ENCODE measurements around the gene RPS8.
"Not testable (repeated sequence)": the region's sequence is repeated elsewhere in the genome, so short reads cannot be mapped to it uniquely, and the experiment has no call there.

Gene RPS8

DNA sequence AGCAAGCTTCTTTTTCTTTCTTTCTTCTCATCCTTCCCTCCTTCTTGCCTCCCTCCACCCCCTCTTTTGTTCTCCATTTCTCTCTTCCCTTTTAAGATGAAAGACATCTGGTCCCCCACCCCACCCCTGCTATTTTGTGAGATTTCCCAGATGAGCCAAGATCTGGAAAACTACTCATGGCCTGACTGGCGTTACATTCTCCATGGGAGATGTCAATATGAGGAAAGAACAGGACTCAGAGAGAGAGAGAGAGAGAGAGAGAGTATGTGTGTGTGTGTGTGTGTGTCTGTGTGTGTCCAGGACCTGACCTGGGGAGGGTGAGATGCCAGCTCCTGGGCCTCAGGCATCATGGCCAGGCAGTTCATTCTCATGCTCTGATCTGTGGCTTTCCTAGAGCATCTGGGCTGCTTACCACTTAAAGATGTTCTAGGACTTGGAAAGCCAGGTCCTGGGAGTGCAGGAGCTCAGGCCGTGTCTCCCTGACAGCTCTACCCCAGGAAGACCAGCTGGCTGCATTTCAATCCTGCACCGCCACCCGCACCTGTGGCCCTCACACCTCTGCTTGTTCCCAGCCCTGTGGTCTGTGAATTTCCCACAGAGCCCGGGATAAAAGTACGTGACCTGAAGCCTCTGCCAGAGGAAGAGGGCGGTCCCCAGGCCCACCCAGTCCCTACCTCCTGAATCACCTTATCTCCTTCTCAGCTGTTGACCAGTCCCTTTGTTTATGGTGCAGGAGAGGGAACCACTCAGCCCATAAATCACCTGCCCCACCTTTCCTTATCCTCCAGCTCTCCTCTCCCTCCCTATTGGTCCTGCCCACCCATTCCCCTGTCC is 15.8 kb downstream of the RPS8 start:
- TF ChIP-seq, protein P1, sequence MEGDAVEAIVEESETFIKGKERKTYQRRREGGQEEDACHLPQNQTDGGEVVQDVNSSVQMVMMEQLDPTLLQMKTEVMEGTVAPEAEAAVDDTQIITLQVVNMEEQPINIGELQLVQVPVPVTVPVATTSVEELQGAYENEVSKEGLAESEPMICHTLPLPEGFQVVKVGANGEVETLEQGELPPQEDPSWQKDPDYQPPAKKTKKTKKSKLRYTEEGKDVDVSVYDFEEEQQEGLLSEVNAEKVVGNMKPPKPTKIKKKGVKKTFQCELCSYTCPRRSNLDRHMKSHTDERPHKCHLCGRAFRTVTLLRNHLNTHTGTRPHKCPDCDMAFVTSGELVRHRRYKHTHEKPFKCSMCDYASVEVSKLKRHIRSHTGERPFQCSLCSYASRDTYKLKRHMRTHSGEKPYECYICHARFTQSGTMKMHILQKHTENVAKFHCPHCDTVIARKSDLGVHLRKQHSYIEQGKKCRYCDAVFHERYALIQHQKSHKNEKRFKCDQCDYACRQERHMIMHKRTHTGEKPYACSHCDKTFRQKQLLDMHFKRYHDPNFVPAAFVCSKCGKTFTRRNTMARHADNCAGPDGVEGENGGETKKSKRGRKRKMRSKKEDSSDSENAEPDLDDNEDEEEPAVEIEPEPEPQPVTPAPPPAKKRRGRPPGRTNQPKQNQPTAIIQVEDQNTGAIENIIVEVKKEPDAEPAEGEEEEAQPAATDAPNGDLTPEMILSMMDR (IDR thresholded peaks at IDR 0.05; ENCODE audit: insufficient read depth, low read length, missing control alignments): no peak
- CTCF ChIA-PET: interaction anchor here (0.8 to 5.1 kb wide), 11 partner anchors 8 to 512 kb away, joined by 3 to 30 read pairs (median 4); partner anchors contain the start of genes HECTD3, PLK3 and RNU5D-1
- POLR2A ChIA-PET: interaction anchor here (0.6 to 1.7 kb wide), 3 partner anchors 9 to 16 kb away, joined by 3 to 13 read pairs (median 10); partner anchors contain the start of genes PLK3 and RPS8
- H3K4me3 ChIP-seq (ENCODE audit: low read depth, low read length): no peak overlapping the region
- DNase-seq (ENCODE audit: low read depth, low spot score): no peak

DNA sequence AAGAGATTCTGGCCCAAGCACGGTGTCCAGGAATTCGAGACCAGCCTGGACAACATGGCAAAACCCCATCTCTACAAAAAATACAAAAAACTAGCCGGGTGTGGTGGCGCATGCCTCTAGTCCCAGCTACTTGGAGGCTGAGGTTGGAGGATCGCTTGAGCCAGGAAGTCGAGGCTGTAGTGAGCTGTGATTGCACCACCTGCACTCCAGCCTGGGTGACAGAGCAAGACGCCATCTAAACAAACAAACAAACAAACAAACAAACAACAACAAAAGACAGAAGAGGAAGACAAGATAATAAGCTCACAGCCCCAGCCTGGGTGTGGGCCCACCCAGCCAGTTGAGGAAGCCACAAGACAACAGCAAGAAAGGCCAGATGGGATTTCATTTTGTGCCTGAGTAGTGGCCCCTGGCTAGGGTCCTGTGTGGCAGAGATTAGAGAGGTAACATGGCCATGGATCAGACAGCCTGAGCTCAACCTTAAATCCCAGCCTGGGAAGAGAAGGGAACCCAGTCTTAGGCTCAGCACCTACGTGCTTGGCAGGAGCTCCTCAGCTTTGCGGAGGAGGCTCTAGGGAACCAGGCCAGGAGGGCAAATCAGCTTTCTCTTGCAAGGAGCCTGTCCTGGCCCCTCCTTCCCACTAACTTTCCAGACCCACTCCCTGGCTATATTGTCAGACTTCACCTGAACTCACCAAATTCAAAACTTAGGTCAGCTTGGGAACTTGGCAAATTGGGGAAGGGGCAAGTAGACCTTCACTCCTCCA is 17.6 kb downstream of the RPS8 start:
- POLR2A ChIA-PET: interaction anchor here (0.6 to 2.2 kb wide), 4 partner anchors 12 to 88 kb away, joined by 3 to 8 read pairs (median 4); partner anchors contain the start of gene RPS8
- H3K4me3 ChIP-seq (ENCODE audit: low read depth, low read length): no peak overlapping the region
- TF ChIP-seq, protein P1 (IDR thresholded peaks at IDR 0.05; ENCODE audit: insufficient read depth, low read length, missing control alignments): no peak
- CTCF ChIA-PET: interaction anchor here (0.7 to 2.7 kb wide), 19 partner anchors 9 to 566 kb away, joined by 3 to 24 read pairs (median 5); partner anchors contain the start of genes HECTD3 and RNU5D-1
- no peak for DNase-seq (ENCODE audit: low read depth, low spot score)

DNA sequence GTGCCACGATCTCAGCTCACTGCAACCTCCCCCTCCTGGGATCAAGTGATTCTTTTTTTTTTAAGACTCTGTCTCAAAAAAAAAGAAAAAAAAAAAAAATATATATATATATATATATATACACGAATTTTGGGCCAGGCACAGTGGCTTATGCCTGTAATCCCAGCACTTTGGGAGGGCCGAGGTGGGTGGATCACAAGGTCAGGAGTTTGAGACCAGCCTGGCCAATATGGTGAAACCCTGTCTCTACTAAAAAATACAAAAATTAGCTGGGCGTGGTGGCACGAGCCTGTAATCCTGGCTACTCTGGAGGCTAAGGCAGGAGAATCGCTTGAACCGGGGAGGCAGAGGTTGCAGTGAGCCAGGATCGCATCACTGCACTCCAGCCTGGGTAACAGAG is 22.5 kb downstream of the RPS8 start:
- H3K4me3 ChIP-seq (ENCODE audit: low read depth, low read length); POLR2A ChIA-PET; DNase-seq (ENCODE audit: low read depth, low spot score): not testable (repeated sequence)
- CTCF ChIA-PET: interaction anchor here (1.1 to 3.1 kb wide), 3 partner anchors 9 to 20 kb away, joined by 3 to 40 read pairs (median 3); partner anchors contain the start of genes BEST4 and DYNLT4

DNA sequence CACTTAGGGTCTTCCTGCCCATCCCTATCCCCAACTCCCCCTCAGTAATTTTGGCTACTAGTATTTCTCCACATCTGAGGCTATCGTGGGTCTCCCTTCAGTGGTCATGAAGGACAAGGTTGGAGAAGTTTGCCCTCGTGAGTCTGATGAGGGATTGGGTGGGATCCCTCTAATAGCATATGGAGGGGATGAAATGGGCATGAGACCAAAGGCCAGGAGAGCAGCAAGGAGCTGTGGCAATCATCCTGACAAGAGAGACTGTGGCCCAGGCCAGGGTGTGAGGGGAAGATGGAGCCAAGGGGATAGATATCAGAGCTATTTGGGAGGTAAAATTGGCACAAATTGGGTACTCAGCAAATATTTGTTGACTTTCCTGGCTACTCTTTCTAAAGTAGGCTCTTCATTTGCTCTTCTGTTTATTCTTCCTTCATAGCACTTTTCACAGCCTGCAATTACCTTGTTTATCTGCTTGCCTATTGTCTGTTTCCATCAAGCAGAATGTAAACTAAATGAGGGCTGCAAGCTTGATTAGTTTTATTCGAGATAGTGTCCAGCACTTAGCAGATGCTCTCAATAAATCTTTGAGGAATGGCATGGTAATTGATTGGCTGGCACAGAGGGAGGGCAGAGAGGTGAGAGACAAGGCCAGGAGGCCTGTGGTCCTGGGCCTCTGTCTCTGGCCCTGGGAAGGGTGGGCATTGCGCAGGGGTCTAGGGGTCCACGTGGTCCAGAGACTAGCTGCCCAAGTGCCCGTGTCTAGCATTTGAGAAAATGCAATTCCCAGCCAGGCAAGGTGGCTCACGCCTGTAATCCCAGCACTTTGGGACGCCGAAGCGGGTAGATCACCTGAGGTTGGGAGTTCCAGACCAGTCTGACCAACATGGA is 23.4 kb downstream of the RPS8 start:
- ChIA-PET POLR2A (interaction anchor here (0.7 to 3.1 kb wide), 4 partner anchors 14 to 811 kb away, joined by 3 to 53 read pairs (median 21); partner anchors contain the start of gene RPS8), CTCF (interaction anchor here (1.0 to 3.1 kb wide), 11 partner anchors 8 to 215 kb away, joined by 3 to 40 read pairs (median 4); partner anchors contain the start of genes BEST4, BTBD19, DYNLT4 and RNU5D-1)
- no peak overlapping the region for H3K4me3 ChIP-seq (ENCODE audit: low read depth, low read length)
- TF ChIP-seq, protein P1 (IDR thresholded peaks at IDR 0.05; ENCODE audit: insufficient read depth, low read length, missing control alignments): no peak
- DNase-seq (ENCODE audit: low read depth, low spot score): no peak

DNA sequence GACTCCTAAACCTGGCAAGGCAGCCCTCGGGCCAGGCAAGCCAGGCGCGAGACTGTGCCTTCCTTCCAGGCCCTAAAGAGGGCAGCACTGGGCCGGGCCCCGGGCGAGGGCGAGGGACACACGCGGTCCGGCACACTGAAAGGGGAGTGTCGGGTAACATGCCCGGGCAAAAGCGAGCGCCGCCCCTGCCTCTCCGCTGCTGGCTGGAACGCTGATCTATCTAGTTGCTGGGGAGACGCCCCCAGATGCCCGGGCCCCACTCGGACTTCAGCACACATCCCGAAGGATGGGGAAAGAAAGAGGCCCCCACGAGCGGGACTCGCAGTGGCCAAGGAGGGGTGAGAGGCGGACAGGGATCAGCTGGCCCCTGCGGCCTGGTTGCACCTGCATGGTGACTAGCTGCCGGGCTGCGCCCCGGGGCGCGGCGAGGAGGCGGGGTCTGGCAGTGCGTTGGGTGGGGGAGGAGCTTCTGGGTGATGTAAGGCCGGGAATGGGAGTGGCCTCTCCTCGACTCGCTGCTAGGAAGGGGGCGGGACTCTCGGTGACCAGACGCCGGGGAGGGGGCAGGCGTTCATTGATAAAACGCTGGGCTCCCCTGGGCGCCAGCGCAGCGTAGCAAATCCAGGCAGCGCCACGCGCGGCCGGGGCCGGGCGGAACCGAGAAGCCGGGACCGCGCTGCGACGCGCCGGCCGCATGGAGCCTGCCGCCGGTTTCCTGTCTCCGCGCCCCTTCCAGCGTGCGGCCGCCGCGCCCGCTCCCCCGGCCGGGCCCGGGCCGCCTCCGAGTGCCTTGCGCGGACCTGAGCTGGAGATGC is 24.6 kb downstream of the RPS8 start, which contains the start of gene PLK3:
PLK3 (plus strand) TSS at position 608 of the 815 bp plus-strand sequence; CDS start at position 695, 87 bp downstream.
- H3K4me3 ChIP-seq (ENCODE audit: low read depth, low read length): peak within 1 kb of the TSS; percentile 86
- DNase-seq (ENCODE audit: low read depth, low spot score): peak; percentile 85
- ChIA-PET CTCF (interaction anchor here (0.6 to 3.1 kb wide), 19 partner anchors 9 to 214 kb away, joined by 3 to 40 read pairs (median 4); partner anchors contain the start of genes BEST4, BTBD19, HECTD3 and PTCH2), POLR2A (interaction anchor here (0.7 to 4.2 kb wide), 17 partner anchors 9 to 212 kb away, joined by 3 to 78 read pairs (median 8); partner anchors contain the start of genes BTBD19, HECTD3, RNU5D-1 and RPS8)
- TF ChIP-seq, protein P1 (IDR thresholded peaks at IDR 0.05; ENCODE audit: insufficient read depth, low read length, missing control alignments): peak; percentile 96

Data from AG04449 (cell line).